ENCODE data around the gene DUSP8.
A peak's percentile ranks its signal among the peaks of the same experiment; 100 is the strongest.
"Not testable (repeated sequence)": the region's sequence is repeated elsewhere in the genome, so short reads cannot be mapped to it uniquely, and the experiment has no call there.

DUSP8 gene

DNA sequence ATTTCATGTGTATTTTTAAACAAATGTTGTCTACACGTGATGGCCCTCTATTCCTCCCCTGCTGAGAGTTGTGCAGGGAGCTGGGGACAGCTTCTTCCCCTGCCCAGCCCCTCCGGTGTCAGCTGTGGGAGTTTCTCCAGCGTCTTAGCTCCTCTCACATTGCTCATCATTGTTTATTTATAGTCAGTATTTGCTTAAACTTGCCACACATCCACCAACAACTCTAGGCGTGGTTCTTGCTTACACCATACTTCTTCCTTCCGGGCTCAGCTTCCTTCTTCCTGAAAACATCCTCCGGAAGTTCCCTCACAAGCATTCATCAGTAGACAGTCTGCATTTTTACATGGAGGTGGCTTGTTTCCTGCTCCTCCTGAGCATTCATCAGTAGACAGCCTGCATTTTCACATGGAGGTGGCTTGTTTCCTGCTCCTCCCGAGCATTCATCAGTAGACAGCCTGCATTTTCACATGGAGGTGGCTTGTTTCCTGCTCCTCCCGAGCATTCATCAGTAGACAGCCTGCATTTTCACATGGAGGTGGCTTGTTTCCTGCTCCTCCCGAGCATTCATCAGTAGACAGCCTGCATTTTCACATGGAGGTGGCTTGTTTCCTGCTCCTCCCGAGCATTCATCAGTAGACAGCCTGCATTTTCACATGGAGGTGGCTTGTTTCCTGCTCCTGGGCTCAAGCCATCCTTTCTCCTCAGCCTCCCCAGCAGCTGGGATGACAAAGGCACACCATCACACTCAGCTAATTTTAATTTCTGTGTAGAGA is 17.3 kb upstream of the DUSP8 start:
- DNase-seq (ENCODE audit: low read depth, low spot score), result not testable (repeated sequence)

DNA sequence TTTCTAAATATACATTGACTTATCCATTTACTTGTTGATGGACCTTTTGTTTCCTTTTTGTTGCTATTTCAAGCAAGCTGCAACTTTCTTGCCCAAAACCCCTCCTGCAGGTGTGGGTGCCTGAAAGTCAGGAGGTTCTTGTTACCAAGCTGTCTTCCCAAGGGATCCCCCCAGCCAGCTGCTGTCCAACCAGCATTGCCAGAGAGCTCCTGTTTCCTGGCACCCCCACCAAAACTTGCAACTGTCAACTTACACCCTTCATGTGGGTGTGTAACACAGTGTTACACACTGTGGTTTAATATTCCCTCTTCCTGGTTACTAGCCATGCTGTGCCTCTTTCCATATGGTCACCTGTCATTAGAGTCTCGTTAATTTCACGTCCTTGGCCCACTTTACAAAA is 14.6 kb upstream of the DUSP8 start:
- no peak for DNase-seq (ENCODE audit: low read depth, low spot score)

DNA sequence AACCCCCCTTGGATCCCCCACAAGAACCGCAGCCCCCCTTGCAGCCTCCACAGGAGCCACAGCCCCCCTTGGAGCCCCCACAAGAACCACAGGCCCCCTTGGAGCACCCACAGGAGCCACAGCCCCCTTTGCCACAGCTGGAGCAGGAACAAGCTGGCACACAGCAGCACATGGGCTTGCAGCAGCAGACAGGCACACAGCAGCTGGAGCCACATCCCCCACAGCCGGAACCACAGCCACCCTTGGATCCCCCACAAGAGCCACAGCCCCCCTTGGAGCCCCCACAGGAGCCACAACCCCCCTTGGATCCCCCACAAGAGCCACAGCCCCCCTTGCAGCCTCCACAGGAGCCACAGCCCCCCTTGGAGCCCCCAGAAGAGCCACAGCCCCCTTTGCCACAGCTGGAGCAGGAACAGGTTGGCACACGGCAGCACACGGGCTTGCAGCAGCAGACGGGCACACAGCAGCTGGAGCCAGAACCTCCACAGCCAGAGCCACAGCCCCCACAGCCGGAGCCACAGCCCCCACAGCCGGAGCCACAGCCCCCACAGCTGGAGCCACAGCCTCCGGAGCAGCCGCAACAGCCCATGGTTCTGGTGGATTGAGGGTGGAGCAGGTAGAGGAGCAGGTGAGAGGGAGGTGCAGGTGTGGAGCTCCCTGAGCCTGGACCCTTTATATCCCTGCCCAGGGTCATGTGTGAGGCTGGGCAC is 12.7 kb upstream of the DUSP8 start, which contains the start of gene KRTAP5-1:
TSS of gene KRTAP5-1 (minus strand) at position 623 of the 710 bp plus-strand sequence. CDS start at position 589, 34 bp downstream.
- not testable (repeated sequence) for DNase-seq (ENCODE audit: low read depth, low spot score)

DNA sequence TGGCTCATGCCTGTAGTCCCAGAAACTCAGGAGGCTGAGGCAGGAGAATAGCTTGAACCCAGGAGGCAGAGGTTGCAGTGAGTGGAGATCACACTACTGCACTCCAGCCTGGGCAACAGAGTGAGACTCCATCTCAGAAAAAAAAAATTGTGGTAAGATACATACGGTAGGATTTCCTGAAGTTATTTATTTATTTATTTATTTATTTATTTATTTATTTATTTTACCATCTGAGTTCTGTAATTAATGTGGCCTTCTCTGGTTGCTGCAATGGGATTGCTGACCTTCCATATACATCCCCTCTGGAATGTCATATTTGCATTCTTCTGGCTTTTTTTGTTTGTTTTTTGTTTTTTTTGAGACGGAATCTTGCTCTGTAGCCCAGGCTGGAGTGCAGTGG is 10.8 kb upstream of the DUSP8 start:
- not testable (repeated sequence) for DNase-seq (ENCODE audit: low read depth, low spot score)

GRCh38 chr11:1581976-1582375 is 9.9 kb upstream of the DUSP8 start:
- no peak for DNase-seq (ENCODE audit: low read depth, low spot score)

GRCh38 chr11:1576825-1577224 is 4.8 kb upstream of the DUSP8 start:
- no peak for DNase-seq (ENCODE audit: low read depth, low spot score)

DNA sequence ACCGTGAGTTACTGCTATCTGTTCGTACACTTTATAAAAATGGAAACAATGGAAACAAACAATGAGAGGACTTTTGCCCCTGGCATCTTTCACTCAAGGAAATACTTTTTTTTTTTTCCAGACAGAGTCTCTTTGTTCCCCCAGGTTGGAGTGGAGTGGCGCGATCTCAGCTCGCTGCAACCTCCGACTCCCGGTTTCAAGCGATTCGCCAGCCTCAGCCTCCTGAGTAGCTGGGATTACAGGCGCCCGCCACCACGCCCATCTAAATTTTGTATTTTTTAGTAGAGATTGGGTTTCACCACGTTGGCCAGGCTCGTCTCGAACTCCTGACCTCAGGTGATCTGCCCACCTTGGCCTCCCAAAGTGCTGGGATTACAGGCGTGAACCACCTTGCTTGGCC is 3.7 kb upstream of the DUSP8 start:
- DNase-seq (ENCODE audit: low read depth, low spot score), result not testable (repeated sequence)

DNA sequence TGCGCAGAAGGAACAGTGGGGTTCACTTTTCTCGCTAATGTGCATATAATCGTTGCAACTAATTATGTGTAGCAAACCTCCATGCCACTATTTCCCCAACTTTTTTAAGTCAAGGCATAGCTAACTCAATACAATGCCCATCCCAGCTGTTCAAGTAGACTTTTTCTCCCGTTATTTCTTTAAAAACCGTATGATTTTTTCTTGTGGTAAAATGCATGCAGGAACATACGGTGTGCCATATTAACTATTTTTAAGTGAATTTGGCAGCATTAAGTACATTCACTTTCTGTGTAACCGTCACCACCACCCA is 2.8 kb upstream of the DUSP8 start:
- DNase-seq (ENCODE audit: low read depth, low spot score), result no peak

DNA sequence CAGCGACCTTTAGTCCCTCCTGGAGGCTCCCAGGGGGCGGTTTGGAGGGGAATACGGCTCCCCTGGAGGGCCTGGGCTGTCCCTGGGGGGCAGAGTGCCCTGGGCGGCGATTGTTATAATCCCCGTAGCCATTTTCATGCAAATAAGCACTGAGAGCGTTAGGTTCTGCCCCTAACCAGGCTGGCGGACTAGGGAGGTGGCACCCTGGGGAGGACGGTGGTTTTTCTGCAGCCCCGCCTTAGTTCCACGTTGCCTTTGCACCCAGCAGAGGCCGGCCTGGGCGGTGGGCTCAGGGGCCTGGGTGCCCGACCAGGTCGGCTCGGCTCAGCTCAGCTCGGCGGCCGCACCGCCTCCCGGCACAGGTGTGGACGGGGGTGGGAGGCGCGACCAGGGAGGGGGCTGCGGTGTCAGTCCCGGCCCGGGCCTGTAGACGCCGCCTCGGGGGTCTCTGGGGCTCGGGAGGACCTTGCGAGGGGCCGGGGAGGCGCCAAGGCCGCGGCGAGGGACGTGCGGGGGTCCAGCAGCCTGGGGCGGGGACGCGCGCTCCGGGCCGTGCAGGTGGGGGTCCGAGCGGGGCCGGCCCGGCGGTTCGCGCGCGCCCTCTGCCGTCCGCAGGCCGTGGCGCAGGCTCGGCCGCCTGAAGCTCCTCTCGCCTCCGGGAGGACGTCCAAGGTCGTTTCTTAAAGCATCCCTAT is 2.3 kb upstream of the DUSP8 start:
- DNase-seq (ENCODE audit: low read depth, low spot score), result peak; percentile 75

- DNase-seq (ENCODE audit: low read depth, low spot score), result peak; percentile 28
Measured at GRCh38 chr11:1573903-1574237, 1.8 kb upstream of the DUSP8 start.

- no peak for DNase-seq (ENCODE audit: low read depth, low spot score)
Measured at GRCh38 chr11:1573077-1573902, 1.2 kb upstream of the DUSP8 start.

GRCh38 chr11:1571760-1572196 is 293 bp downstream of the DUSP8 start:
- DNase-seq (ENCODE audit: low read depth, low spot score), result no peak

DNA sequence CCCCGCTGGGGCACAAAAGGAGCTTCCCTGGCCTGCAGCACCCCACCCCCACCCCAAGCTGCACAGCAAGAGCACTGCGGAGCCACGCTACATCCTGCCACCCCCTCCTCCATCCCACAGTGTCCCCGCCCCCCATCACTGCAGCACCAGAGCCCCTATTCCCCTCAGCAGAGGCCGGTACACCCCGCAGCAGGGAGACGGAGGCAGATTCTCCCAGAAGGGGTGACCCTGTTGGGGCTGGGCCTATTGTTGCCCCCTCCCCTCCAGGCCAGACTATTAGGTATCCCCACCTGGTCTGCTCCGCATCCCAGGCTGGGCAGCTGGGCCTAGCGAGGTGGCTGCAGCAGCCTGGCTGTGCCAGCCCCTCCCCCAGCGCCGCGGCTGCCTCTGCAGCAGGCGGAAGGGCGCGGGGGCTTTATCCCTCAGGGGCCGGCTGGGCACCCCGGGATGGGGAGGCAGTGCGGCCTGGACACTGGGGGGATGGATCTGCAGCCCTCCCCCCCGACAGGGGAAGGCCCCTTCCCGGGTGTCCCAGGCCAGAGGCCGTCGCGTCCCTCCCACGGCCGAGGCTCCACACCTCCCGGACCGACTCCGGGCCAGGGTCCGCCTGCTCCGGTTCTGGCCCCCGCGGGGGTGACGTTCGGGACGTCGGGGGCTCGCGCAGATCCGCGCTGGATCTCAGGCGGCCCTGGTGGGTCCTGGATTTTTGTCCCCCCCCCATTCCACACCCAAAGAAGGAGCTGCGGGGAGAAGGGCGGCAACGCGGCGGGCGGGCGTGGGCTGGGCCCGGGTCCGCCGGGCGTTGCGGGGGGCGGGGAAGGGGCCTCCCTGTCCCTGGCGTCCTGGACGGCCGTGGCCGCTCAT is 943 bp downstream of the DUSP8 start:
- peak; percentile 52 for DNase-seq (ENCODE audit: low read depth, low spot score)

GRCh38 chr11:1570531-1570895 is 1.6 kb downstream of the DUSP8 start:
- no peak for DNase-seq (ENCODE audit: low read depth, low spot score)

GRCh38 chr11:1570001-1570453 is 2.0 kb downstream of the DUSP8 start:
- DNase-seq (ENCODE audit: low read depth, low spot score), result no peak

DNA sequence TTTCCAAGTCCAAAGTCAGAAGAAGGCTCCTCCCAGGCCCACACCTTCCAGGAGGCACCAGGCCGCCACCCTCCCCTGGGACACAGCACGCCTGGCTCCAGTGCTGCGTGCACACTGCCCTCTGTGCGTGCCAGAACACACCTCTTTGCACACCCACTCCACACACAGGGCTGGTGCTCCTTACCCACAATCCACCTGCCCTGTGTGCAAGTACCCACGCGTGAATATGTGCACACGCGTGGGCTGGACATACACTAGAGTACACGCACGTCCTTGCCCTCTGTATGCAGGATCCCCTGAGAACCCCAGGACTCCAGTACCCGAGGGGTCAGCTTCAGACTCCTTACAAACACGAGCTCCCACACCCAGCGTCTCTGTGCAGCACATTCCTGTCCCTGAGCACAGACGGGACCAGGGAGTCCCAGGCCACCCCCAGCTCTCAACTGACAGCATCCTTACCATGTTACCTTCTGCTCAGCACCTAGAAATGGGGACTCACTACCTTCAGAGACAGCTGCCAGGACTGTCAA is 2.8 kb downstream of the DUSP8 start:
- no peak for DNase-seq (ENCODE audit: low read depth, low spot score)

GRCh38 chr11:1568441-1568911 is 3.6 kb downstream of the DUSP8 start:
- peak; percentile 47 for DNase-seq (ENCODE audit: low read depth, low spot score)

DNA sequence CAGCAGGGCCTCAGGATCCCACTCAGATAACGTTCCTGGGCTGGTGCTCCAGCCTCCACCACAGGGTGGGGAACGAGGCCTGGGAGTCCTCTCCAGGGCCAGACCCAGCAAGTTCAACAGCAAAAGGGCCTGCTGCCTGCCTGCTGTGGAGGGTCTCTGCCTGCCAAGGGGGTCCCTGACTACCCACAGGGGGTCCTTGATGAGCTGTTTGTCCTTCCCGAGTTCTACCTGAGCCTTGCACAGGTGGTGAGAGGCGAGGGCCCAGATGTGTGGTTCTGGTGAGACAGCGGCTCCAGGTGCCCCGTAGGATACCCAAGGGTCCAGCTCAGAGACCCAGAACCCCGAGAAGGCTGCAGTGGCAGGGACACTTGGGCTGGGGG is 4.4 kb downstream of the DUSP8 start:
- no peak for DNase-seq (ENCODE audit: low read depth, low spot score)

DNA sequence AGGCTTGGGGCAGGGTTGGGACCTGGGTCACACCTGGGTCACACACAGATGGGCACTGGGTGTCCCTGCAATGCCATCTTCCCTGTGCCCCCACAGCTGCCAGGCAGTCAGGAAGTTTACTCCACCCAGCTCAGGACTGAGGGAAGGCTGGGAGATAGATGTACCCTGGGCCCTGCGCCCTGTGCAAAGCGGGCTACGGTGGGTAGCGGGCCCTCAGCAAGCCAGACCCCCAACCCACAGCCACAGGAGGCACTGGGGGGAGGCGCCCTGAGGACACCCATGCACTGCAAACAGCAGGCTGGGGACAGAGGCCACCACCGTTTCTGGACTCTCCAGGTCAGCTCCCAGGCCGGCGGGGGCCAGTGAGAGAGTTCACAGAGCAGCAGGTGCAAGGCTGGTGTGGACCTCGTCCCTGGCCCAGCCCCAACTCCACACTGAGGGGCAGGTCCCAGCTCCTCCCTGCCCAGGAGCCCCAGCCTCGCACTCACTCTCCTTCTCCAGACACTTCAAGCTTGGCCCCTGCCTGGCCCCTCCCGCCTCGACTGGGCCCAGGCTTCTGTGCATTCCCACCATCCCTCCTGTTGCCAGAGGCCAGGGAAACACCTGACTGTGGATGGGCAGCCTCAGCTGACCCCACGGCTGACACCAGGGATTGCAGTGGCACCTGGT is 4.9 kb downstream of the DUSP8 start:
- DNase-seq (ENCODE audit: low read depth, low spot score), result no peak
